Measurements from ENCODE around the gene PSRC1. TPM values are rescaled to one million over a fixed set of nuclear protein-coding genes. Genes with fewer than 3 reads are reported as not detected.

Gene PSRC1
- polyA plus RNA-seq, 1 donor = 11.9 TPM

- no peak for DNase-seq (ENCODE audit: low read depth)
These were observed 24.2 kb downstream of the PSRC1 start for GRCh38 chr1:109258481-109259466.

DNA sequence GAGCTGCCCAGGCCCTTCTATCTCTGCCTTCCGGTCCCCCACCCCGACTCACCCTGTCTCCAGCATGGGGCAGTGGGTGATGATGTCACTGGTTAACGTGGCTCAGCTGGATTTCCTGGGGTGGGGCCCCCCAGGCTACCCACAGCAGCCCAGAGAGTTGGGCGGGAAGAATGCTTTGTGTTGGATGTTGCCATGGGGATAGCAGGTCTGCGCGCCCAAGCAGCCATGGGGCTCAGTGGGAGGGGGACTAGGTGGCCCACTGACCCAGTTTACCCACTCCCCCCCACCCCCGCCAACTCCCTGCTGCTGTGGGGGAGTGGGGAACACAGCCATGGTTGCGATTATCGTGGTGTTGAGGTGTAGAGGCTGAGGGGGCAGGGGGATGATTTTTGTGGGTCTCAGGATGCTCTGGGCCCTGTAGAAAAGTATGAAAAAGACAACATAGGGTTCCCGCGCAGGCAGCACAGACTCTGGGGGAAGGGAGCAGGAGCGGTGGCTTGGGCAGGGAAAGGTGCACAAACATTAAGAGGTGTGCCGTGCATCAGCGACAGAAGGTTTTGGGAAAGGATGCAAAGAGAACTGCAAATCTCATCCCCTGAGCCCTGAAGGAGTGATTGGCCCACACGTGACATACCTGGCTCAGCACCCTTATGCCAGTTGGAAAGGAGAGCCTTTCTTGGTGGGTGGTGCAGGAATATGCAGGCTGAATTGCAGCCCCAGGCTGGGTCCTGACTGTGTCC is 25.1 kb downstream of the PSRC1 start:
- DNase-seq (ENCODE audit: low read depth) = no peak

DNA sequence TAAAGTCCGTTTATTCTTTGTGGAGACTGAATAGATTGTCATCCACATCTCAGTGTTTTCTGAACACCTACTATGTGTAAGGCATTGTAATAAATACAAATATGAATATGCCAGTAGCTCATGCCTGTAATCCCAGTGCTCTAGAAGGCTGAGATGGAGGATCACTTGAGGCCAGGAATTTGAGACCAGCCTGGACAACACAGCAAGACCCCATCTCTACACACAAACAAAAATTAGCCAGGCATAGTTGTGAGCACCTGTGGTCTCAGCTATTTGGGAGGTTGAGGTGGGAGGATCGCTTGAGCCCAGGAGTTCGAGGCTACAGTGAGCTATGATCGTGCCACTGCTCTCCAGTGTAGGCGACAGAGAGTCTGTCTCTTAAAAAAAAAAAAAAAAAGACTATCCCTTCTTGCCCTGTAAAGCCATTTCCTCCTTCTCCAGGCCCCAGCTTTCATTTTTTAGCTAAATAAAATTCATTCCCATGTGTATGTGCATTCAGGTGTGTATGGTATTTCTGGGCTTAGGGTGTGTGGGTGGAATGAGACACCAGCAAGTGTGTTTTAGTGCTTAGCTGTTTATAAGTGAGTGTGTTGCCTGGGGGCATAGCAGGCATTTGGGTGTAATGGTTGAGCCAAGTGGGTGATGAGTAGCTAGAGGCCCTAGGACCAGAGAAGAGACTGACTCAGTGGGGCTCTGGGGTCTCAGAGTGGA is 25.8 kb downstream of the PSRC1 start:
- DNase-seq (ENCODE audit: low read depth) = no peak

DNA sequence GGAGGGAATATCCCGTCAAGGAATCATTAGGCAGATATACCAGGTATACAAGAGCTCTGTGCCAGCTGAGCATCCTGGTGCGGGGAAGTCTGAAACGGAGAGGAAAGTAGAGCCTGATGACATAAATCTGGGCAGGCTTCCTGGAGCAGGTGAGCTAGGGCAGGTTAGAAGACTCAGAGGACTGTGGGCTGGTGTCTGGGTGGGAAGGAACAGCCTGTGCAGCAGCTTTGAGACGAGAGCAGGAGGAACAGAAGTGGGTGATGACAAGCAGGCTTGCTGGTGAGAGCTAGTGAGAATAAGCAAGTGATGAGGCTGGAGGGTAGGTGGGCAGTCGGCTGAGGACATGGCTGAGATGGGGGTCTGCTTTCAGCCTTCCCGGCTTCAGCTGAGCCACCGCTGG is 26.9 kb downstream of the PSRC1 start:
- DNase-seq (ENCODE audit: low read depth) = no peak

DNA sequence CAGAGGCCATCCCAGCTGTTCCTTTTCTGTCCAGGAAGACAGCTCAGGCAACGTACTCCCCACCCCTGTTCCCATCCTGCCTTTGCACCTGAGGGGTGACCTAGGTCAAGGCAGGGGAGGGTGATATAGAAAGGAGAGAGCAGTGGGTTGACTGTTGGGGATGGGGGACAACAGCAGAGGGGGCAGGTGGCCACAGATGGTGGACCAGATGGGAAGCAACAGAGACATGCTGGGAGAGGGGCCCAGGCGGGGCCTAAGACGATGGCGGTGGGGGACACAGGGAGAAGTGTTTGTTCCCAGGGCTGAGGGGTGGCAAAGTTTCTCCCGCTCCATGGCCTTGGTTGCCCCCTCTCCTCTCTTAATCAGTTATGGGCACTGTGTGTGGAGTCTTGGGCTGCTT is 27.3 kb downstream of the PSRC1 start:
- DNase-seq (ENCODE audit: low read depth) = no peak

- no peak for DNase-seq (ENCODE audit: low read depth)
These were observed 27.8 kb downstream of the PSRC1 start for GRCh38 chr1:109255097-109255651.

- DNase-seq (ENCODE audit: low read depth) = no peak
These were observed 28.3 kb downstream of the PSRC1 start for GRCh38 chr1:109254621-109255096.

DNA sequence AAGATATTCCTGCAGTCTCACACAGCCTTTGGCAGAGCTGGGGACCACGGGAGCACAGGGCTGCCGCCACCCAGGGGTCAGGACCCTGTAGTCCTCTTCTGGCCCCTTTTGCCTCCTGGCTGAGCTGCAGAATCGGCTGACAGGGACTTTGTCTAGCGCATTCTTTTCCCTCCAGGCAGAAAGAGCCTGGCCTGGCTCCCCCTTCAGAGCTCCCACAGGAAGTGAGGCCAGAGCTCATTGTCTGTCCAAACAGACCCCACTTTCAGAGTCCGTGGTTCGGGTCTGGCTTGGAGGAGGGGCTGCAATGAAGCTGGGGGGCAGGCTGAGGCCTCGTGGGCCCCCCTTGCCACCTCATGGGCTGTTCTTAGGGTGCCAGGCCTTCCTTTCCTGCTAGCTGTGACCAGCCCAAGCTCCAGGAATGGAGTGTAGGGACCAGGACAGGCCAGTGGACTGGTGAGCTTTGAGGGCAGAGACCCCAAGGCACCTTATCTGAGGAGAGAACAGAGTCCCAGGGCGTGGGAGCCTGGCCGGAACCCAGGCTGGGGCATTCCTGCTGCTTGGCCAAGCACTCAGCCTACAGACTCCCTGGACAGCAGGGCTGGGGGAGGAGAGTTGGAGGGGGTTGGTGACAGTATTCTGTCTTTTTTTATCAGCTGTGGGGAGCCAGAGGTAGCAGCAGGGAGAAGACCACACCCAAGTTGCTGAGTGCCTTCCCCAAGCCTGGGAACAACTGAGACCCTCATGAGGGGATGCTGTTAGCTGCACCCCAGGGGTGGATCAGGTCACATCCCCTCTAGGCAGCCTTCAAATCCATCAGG is 28.9 kb downstream of the PSRC1 start:
- DNase-seq (ENCODE audit: low read depth) = no peak

DNA sequence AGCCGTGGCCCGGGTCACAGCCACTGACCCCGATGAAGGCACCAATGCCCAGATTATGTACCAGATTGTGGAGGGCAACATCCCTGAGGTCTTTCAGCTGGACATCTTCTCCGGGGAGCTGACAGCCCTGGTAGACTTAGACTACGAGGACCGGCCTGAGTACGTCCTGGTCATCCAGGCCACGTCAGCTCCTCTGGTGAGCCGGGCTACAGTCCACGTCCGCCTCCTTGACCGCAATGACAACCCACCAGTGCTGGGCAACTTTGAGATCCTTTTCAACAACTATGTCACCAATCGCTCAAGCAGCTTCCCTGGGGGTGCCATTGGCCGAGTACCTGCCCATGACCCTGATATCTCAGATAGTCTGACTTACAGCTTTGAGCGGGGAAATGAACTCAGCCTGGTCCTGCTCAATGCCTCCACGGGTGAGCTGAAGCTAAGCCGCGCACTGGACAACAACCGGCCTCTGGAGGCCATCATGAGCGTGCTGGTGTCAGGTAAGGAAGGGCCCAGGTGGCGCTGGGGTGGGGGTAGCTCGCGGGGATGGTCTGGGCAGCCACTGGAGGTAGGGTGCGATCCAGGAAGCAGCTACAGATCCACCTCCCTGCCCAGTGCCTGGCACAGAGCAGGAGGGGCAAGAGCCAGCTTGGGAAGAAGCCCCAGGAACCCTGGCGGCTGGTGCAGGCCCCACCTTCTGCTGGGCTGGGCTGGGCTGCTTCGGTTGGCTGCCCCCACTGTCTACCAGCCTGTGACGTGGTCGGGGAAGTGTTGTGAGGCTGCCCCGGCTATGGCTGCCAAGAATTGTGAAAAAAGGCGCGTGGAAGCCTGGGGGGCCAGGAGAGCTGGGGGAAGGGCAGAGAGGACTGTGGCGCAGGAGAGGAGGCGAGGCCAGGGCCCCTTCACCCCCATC is 29.8 kb downstream of the PSRC1 start:
- DNase-seq (ENCODE audit: low read depth) = no peak

GRCh38 chr1:109252167-109252892 is 30.6 kb downstream of the PSRC1 start:
- DNase-seq (ENCODE audit: low read depth) = no peak

DNA sequence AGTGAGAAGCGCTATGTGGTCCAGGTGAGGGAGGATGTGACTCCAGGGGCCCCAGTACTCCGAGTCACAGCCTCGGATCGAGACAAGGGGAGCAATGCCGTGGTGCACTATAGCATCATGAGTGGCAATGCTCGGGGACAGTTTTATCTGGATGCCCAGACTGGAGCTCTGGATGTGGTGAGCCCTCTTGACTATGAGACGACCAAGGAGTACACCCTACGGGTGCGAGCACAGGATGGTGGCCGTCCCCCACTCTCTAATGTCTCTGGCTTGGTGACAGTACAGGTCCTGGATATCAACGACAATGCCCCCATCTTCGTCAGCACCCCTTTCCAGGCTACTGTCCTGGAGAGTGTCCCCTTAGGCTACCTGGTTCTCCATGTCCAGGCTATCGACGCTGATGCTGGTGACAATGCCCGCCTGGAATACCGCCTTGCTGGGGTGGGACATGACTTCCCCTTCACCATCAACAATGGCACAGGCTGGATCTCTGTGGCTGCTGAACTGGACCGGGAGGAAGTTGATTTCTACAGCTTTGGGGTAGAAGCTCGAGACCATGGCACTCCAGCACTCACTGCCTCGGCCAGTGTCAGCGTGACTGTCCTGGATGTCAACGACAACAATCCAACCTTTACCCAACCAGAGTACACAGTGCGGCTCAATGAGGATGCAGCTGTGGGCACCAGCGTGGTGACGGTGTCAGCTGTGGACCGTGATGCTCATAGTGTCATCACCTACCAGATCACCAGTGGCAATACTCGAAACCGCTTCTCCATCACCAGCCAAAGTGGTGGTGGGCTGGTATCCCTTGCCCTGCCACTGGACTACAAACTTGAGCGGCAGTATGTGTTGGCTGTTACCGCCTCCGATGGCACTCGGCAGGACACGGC is 31.4 kb downstream of the PSRC1 start:
- DNase-seq (ENCODE audit: low read depth) = no peak

GRCh38 chr1:109250454-109251276 is 32.3 kb downstream of the PSRC1 start:
- DNase-seq (ENCODE audit: low read depth) = no peak

GRCh38 chr1:109249654-109250401 is 33.1 kb downstream of the PSRC1 start:
- DNase-seq (ENCODE audit: low read depth) = no peak

DNA sequence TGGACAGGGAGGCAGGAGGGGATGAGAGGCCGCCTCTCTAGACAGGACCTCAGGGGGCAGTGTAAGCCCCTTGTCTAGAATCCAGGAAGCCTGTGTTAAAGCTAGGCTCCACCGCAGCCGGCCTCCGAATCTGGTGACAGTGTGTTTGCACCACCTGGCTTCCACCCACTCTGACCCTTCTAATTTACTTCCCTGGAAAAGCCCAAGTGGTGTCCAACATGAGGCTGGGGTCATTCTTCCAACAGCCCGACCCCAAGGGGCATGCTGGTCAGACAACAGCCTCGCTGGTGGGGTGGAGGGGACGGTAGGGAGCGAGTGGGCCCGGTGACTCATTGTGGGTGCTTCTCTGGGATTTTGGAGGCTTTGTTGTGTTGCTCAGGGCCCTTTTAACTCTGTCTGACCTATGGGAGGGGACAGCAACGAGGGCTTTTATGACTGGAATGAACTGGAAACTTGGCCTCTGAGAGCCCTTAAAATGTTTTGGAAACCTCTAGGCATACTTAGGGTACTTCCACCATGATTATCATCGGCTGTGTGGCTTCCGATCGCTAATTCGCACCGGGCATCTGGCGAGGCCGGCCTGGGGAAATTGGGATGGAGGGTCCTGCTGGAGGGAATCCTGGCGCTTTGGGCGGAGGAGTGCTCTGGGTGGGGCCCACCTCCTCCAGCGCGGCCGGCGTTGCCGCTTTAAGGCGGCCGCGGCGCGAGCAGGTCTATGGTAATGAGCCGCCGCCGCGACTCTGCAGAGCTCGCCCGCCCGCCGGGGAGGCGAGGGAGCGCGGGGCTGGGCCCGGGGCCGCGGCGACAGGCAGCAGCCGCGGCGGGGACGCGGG is 33.9 kb downstream of the PSRC1 start, which contains the start of gene CELSR2:
TSS of gene CELSR2 (plus strand) at position 743 of the 833 bp plus-strand sequence. CDS start 541 bp downstream, outside the sequence.
- no peak for DNase-seq (ENCODE audit: low read depth)

GRCh38 chr1:109248444-109248796 is 34.5 kb downstream of the PSRC1 start:
- DNase-seq (ENCODE audit: low read depth) = no peak
